MM.1S (cell line): ENCODE results near the gene RIMKLB.

Source experiments
- EZH2 ChIP-seq: fragments of 300-600 bp; sonication (generic); optimal IDR thresholded peaks from 2 replicates; pipeline ENCODE3; 2017; ENCODE audit warnings: low read depth, mild to moderate bottlenecking, antibody characterized with exemption, low read length, mixed read lengths
- EZH2phosphoT487 ChIP-seq: fragments of 300-600 bp; sonication (generic); IDR thresholded peaks from 2 replicates; pipeline ENCODE4 v1.6.1; 2018; ENCODE audit warnings: antibody characterized with exemption, low read length
- TF ChIP-seq, protein P1 (sequence below): fragments of 300-600 bp; sonication (generic); IDR thresholded peaks from 2 replicates; pipeline ENCODE4 v1.5.1; 2016; ENCODE audit warnings: antibody characterized with exemption, low read length, mixed read lengths

- TF ChIP-seq, protein P1, sequence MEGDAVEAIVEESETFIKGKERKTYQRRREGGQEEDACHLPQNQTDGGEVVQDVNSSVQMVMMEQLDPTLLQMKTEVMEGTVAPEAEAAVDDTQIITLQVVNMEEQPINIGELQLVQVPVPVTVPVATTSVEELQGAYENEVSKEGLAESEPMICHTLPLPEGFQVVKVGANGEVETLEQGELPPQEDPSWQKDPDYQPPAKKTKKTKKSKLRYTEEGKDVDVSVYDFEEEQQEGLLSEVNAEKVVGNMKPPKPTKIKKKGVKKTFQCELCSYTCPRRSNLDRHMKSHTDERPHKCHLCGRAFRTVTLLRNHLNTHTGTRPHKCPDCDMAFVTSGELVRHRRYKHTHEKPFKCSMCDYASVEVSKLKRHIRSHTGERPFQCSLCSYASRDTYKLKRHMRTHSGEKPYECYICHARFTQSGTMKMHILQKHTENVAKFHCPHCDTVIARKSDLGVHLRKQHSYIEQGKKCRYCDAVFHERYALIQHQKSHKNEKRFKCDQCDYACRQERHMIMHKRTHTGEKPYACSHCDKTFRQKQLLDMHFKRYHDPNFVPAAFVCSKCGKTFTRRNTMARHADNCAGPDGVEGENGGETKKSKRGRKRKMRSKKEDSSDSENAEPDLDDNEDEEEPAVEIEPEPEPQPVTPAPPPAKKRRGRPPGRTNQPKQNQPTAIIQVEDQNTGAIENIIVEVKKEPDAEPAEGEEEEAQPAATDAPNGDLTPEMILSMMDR = no peak
- TF ChIP-seq EZH2 = no peak
- TF ChIP-seq EZH2phosphoT487 = no peak
These were observed 121.8 kb downstream of the RIMKLB start for GRCh38 chr12:8819666-8819980.
